G401.6 (cell line): ENCODE results near the gene CENPP.

Source experiments
- FAIRE-seq: peaks from 2 replicates; lab custom pipeline; 2012; peaks lifted over from hg19 to GRCh38; lab: Jason Lieb, UNC

Gene CENPP

DNA sequence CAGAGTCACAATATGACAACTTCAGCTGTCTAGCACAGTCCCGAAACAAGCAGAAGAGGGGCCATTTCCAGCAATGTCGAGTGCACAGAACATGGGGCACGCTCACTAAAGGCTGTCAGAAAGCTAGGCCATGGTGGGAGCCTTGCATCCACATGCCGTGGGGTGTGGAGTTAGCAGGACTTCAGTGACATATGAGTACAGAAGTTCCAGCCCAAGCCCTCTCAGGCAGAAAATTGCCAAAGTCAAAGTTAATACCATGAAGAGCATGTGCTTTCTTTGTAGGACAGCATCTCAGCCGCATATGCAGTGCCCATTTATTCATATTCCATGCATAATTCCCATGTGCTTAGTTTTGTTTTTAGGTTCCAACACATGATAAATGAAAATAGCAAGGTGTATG lies 183.3 kb downstream of the CENPP start:
- no peak for FAIRE-seq

DNA sequence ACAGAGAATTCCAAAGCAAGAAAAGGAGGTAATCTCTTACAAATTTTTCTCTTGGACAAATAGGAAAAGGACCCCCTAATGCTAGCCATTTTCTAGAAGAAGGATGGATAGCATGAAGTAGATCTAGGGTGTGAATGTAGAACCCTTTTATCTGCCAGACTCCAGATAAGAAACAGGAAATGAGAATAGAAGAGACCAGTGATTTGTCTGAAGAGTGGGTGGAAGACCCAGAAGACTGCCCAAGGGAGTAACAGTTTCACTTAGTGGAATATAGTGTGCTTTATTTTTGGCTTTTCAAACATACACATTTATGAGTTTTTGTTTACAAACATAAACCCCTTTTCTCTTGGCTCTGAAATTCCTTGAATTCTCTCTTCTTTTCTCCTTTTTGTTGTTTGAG lies 185.0 kb downstream of the CENPP start:
- no peak for FAIRE-seq

DNA sequence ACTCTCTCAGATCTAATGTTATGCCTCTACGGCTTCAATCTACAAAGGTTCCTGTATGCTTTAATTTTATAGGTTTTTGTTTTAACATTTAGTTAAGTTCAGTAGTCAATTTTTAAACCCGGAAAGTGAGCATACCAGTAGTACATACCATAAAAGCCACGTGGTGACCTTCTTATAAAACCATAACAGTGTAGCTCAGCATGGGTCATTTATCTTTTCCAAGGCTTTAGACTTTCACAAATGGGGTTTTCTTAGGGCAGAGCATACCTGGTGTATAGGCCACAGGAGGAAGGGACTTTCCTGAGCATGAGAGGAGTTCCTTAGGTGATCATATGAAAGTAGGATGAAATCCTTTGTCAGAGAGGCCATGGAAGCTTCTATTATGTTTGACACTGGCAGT lies 186.9 kb downstream of the CENPP start:
- no peak for FAIRE-seq

DNA sequence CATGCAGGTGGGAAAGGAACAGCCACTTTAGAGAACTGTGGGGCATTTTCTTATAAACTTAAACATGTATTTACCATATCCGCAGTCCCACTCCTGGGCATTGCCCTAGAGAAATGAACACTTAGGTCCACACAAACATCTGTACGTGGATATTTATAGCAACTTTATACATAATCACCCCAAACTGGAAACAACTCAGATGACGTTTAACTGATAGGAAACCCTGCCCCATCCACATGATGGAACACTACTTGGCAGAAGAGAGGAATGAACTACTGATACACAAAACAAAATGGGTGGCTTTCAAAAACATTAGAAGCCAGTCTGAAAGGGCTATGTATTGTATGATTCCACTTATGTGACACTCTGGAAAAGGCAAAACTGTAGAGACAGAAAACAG lies 187.6 kb downstream of the CENPP start:
- FAIRE-seq: no peak

DNA sequence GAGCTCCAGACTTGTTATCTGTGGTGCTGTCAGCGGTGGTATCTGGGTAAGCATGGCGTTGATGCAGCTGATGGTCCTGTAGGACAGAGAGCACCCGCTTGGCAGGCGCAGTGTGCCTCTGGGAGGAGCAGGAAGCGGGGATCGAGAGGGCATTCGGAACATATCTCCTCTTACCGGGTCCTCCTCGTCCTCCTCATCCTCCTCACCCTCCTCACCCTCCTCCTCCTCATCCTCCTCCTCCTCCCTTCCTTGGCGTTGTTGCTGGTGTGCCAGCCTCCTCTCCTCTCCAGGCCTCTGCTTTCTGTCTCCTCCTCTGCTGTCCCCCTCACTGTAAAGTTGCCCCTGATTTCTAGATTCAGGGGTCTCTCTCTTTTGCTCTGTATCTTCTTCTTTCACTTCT lies 188.9 kb downstream of the CENPP start:
- FAIRE-seq: no peak

DNA sequence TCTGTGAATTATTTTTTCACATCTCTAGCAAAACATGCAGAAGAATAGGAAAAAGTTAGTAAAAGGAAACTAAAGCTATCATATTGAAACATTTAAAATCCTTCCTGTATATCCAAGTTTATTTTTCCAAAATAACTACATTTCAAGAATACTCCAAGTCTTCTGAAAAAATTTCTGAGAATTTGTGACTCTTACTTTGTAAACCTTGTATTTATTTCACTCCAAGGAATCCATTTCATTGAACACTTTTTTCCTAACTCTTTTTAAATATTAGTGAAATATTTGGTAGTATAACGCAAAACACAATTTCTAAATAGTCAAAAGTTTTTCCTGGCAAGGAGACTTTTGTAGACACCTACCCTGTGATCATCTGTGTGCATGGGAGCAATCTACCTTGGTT lies 190.8 kb downstream of the CENPP start:
- no peak for FAIRE-seq

DNA sequence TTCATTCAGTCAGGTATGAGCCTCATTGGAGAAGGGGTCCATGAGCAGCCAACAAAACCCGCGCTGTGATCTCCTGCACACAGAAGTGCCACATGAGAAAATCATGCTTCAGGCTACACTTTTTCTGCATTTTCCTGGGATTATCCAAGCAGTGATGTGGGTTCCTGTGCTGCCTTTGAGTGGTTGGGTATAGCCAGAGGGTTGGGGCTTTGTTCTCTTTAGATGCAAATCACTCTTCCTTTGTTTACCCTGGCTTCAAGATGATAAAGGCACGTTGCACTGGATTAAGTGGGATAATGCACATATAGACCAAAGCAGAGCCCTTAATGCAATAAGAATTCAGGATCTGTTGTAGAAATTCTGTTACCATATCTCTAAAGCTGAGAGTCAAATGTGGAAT lies 191.3 kb downstream of the CENPP start:
- no peak for FAIRE-seq

DNA sequence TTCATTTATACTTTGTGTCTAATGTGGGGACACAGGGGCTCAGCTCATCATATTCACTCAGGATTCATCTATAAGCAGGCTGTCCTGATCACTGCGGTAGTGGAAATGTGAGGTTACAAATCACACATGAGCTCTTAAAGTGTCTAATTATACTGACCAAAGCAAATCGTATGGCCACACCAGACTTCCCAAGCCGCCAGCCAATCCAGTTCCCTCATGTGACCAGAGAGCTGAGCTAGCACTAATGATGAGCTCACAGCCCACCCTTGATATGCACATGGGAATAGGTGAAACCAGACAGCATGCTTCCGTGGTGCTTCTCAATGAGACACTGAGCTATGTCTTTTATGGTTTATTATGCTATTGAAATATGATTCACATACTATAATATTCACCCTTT lies 192.4 kb downstream of the CENPP start:
- FAIRE-seq: no peak

DNA sequence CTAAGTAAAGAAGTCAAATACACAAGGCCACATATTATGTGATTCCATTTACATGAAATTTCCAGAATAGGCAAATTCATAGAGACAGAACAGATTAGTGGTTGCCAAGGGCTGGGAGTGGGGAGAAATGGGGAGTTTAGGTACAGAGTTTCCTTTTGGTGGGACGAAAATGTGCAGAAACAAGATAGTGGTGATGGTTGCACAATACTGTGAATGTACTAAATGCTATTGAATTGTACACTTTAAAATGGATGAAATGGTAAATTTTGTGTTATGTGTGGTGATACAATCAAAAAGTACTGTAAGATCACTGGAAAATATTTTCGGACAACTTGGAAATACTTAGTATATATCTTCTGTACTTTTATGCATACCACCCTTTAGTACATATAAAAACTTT lies 195.1 kb downstream of the CENPP start:
- FAIRE-seq: no peak

DNA sequence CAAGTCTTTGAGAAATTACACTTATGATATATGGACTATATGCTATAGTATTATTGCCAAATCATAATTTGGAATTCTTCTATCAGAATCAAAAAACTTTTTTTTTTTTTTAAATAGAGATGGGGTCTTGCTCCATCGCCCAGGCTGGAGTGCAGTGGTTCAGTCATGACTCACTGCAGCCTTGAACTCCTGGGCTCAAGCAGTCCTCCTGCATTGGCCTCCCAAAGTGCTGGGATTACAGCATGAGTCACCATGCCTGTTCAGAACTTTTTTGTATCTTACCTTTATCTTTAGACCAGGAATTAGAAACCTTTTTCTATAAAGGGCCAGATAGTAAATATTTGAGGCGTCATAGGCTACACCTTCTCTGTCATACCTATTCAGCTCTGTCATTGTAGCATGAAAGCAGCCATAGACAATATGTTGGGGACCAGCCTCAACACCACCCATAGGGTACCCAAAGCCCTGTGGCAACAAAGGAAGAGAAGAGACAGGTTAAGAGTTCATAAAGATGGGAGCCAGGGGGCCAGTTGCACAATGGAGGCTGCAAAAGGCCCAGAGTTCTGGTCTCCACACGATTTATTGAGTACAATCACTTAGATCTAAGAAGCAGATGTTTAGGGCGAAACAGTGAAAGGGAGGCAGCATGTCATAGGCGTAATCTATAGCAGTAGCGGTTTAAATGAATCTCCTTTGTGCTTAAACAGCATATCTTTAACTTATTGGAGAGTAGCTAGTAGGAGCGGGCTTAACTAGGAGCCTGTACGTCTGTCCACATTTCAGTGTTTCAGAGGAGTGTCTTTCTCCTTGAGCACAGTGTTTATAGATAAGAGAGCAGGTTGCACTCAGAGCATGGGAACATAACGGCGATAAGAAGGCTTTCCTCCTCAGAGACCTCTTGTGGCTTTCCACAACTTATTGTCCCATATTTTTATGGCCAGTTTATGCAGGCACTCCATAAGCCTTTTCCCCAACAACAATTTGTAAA lies 197.5 kb downstream of the CENPP start:
- no peak for FAIRE-seq

DNA sequence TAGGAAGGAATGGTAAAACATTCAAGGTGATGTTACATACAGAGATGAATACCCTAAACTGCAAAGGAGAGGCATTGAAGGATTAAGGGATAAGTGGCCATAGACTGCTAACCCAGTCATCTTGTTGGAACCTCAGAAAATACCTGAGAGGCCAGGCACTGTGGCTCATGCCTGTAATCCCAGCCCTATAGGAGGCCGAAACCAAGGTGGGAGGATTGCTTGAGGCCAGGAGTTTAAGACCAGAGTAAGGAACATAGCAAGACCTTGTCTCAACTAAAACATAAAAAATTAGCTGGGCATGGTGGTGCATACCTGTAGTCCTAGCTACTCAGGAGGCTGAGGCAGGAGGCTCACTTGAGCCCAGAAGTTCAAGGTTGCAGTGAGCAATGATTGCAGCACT lies 199.1 kb downstream of the CENPP start:
- FAIRE-seq: no peak

DNA sequence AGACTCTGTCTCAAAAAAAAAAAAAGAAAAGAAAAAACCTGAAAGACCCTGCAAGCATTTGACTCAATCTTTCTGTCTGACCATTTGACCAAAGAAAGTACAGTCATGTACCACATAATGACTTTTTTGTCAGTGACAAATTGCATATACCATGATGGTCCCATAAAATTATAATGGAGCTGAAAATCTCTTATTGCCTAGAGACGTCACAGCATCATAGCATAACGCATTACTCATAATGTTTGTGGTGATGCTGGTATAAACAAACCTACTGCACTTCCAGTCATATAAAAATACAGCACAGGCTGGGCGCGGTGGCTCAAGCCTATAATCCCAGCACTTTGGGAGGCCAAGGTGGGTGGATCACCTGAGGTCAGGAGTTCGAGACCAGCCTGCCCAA lies 199.6 kb downstream of the CENPP start:
- no peak for FAIRE-seq

DNA sequence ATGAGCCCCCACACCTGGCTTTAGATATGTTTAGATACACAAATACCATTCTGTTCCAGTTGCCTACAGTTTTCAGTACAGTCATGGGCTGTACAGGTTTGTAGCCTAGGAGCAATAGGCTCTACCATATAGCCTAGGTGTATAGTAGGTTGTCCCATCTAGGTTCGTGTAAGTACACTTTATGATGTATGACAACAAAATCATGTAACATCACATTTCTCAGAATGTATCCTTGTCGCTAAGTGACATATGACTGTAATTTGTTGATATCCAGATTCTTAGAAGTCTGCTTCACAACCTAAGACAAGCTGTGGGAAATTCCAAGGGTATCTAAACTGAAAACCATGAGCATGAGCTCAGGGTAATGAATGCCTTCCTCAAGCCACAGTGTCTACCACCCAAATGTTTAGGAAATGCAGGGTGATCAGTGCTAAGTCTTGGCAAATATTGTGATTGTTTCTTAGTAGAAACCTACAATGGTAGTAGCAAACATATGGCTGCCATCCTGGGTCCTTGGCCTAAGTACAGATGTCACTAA lies 201.6 kb downstream of the CENPP start:
- FAIRE-seq: no peak

DNA sequence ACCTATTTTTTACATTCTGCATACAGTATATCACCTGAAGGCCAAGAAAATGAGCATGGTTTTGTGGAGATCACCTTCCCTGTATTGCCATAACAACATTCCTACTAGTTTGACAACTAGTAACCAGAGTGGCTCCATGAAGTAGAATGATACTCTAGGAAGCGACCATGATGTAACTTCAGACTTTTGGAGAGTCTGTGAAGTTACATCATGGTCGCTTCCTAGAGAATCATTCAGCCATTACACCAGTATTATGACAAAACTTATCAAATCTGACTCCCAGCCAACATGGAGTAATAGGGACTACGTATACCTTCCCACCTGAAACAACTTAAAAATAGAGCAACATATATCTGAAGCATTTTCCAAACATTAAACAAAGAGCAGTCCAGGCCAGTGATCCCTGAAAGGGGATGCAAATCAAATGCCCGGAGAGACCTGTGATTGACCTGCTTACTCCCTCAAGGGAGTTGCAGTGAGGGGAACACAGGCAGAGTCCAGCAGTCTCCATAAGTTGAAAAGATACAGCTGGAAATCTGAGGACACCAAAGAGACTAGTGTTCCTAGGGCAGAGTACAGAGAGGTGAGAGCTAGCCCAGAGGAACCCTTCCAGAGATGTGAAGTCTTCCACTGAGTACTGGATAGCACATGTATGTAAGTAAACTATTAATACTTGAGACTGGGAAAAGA lies 202.2 kb downstream of the CENPP start:
- no peak for FAIRE-seq

DNA sequence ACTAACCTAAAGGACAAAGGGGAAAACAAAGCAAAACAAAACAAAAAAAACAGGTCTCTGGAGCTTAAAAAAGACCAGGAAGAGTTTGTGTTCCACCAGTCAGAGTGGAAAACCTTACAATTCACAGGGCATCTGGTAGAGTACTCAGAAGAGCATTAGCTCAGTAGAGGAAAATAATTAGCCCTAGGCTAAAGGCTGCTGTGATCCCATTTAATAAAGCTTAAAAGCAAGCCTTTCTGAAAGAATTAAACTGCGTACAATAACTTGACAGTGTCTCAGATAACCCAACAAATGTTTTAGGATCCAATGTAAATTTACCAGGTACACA lies 202.7 kb downstream of the CENPP start:
- FAIRE-seq: no peak

DNA sequence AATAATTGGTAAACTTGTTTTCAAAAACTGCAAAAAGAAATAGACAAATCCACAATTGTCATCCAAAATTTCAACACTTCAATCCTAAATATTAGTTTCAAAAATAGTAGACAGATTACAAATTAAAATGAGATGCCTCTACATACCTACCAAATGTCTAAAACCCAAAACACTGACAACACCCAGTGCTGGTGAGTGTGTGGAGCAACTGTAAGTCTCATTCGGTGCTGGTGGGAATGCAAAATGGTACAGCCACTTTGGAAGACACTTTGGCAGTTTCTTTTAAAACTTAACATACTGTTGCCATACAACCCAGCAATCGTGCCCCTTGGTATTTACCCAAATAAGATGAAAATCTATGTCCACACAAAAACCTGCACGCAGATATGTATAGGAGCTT lies 203.4 kb downstream of the CENPP start:
- no peak for FAIRE-seq

DNA sequence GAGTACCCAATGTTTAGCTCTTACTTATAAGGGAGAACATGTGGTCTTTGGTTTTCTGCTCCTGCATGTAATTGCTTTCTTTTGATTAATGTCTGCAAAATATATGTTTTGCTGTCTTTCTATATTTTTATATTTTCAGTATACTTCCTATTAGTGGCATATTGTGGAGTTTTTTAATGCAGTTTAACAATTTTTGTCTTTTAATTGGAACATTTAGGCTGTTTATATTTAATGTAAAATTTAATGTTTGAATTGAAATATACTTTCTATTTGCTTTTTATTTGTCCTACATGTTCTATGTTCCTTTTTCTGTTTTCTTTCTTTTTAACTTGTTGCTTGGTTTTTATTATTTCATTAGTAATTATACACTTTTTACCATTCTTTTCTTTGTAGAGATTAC lies 205.1 kb downstream of the CENPP start:
- peak; percentile 67 for FAIRE-seq

DNA sequence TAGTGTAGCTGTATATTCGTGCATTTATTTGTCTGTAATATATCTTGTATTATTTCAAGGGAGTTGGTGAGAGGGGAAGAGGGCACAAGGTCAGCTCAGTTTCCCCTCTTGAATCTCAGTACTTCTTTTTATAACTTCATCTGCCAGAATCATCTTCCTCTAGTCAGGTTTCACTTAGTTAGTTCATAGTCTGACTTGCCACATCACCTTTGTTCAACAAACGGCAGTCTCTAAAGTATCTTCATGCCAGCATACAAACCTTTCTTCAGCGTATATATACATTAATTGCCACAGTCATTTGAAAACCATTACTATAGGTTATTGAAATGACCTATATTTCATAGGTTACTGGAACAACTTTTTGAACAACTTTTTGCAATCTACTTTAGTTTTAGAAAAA lies 208.5 kb downstream of the CENPP start:
- no peak for FAIRE-seq

DNA sequence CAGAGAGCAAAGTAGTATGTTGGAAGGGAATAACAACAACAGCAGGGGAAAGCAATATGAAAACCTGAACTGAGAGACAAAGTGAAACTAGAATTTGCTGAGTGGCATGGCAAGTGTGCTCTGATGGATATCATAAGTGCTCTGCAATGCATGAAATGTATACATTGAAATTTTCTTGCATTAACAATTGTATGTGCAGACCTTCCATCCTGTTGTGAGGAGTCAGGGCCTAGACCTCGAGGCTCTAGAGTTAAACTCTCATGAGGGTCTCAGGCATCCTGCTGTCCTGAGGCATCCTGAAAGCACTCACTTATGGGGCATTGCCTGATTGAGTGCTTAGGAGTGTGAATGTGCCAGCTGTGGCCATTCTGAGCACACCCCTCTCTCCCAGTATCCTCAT lies 208.9 kb downstream of the CENPP start:
- no peak for FAIRE-seq

DNA sequence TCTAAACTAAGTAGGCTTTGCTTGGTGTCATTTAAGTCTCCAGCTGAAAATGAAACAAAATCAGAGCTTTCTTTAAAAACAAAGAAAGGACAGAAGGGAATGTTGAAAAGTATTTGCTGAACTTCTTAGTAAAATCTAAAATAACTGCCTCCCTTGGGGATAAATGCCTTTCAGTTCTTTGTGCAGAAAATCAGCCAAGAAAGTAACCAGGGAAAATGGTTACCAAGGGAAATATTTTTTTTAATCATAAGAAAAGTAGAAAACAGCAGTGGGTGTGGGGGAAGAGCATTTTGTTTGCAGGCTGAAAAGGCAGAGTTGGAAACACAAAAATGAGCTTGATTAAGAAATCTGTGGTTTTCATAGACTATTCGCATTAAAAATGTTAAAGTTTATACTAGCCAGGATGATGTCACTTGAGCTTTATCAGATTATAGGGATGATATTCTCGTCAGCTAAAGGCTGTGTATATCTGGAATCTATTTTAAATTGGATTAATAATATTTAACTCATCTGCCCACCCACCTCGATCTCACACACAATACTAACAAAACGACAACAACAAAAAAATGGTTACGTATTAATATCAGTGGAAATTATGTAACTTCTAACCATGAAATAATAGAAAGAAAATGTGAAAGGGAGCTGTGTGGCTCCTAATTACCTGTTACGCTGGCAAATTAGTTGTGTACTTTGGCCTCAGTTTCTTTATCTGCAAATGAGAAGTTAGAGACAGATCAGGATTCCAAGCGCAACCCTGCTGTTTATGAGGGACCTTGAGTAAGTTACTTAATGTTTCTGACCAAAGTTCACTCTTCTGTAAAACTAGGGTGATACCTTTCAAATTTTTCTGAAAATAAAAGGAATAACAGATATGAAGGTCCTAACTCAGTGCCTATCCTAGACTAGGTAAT lies 210.4 kb downstream of the CENPP start, which contains the start of gene ECM2:
Gene ECM2 (minus strand): TSS at position 51 of the 911 bp plus-strand sequence. CDS start 13,124 bp downstream, outside the sequence.
- FAIRE-seq: no peak

DNA sequence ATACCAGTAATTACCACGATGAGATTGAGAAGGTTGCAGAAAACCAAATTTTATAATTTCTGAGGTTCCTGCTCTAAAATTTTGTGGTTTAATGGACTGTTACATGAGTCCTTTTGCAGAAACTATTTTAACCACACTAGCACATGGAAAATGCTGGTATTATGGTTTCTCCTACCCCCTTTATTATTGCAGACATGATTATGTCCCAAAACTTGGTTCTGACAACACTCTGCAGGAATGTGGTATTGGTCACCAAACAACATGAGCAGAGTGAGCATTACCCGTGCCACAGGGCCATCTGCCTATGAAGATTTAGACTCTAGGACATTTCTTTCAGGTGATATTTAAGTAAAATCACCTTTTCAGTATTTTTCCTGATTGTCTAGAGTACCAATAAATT lies 212.8 kb downstream of the CENPP start:
- FAIRE-seq: no peak

DNA sequence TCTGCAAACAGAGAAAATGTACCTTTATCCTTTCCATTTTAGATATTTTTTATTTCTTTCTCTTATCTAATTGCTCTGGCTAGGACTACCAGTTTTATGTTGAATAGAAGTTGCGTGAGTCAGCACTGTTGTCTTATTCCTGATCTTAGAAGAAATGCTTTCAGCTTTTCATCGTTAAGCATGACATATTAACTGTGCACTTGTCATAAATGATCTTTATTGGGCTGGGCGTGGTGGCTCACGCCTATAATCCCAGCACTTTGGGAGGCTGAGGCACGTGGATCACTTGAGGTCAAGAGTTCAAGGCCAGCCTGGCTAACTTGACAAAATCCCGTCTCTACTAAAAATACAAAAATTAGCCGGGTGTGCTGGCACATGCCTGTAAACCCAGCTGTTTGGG lies 218.2 kb downstream of the CENPP start:
- no peak for FAIRE-seq
